ENCODE results near the gene KRTAP10-4.
"Not testable (repeated sequence)": the region's sequence is repeated elsewhere in the genome, so short reads cannot be mapped to it uniquely, and the experiment has no call there.

KRTAP10-4 gene

GRCh38 chr21:44581158-44581557 lies 7.6 kb downstream of the KRTAP10-4 start:
- DNase-seq: no peak

GRCh38 chr21:44582055-44582454 lies 8.5 kb downstream of the KRTAP10-4 start:
- DNase-seq: no peak

GRCh38 chr21:44583089-44583799 lies 9.7 kb downstream of the KRTAP10-4 start:
- peak in 1 of 2 experiments; percentile 55 for DNase-seq

- peak in 1 of 2 experiments; percentile 56 for DNase-seq
These were observed 10.2 kb downstream of the KRTAP10-4 start for GRCh38 chr21:44583800-44584147.

GRCh38 chr21:44585892-44586291 lies 12.4 kb downstream of the KRTAP10-4 start:
- no peak for DNase-seq

GRCh38 chr21:44589094-44589493 lies 15.6 kb downstream of the KRTAP10-4 start:
- DNase-seq: no peak

GRCh38 chr21:44589586-44590305 lies 16.2 kb downstream of the KRTAP10-4 start:
- DNase-seq: no peak

GRCh38 chr21:44590311-44590721 lies 16.8 kb downstream of the KRTAP10-4 start:
- DNase-seq: no peak

GRCh38 chr21:44590897-44591800 lies 17.6 kb downstream of the KRTAP10-4 start:
- DNase-seq: peak in 1 of 2 experiments; percentile 46

- peak in 1 of 2 experiments; percentile 34 for DNase-seq
These were observed 18.2 kb downstream of the KRTAP10-4 start for GRCh38 chr21:44591801-44592130.

- no peak for DNase-seq
These were observed 19.1 kb downstream of the KRTAP10-4 start, which contains the start of gene KRTAP10-6 for GRCh38 chr21:44592446-44593311. TSS of gene KRTAP10-6 (minus strand) at chr21:44592505. CDS start at chr21:44592484, 21 bp downstream.

GRCh38 chr21:44593598-44594405 lies 20.3 kb downstream of the KRTAP10-4 start:
- DNase-seq: no peak

GRCh38 chr21:44594406-44594916 lies 20.9 kb downstream of the KRTAP10-4 start:
- DNase-seq: no peak

GRCh38 chr21:44595524-44595923 lies 22.0 kb downstream of the KRTAP10-4 start:
- no peak for DNase-seq

- DNase-seq: no peak
These were observed 22.7 kb downstream of the KRTAP10-4 start for GRCh38 chr21:44596068-44596725.

GRCh38 chr21:44598061-44598460 lies 24.5 kb downstream of the KRTAP10-4 start:
- DNase-seq: no peak

GRCh38 chr21:44599264-44600029 lies 25.9 kb downstream of the KRTAP10-4 start:
- DNase-seq: no peak

GRCh38 chr21:44600118-44600978 lies 26.8 kb downstream of the KRTAP10-4 start, which contains the start of gene KRTAP10-7:
TSS of gene KRTAP10-7 (plus strand) at chr21:44600597. CDS start at chr21:44600622, 25 bp downstream.
- DNase-seq: not testable (repeated sequence)

GRCh38 chr21:44601091-44601490 lies 27.6 kb downstream of the KRTAP10-4 start:
- peak in 1 of 2 experiments; percentile 5 for DNase-seq
